Mucosa of stomach (tissue), 1 donor: ENCODE data around the gene TSPAN8.
A peak's percentile ranks its signal among the peaks of the same experiment; 100 is the strongest.
"Not testable (repeated sequence)": the region's sequence is repeated elsewhere in the genome, so short reads cannot be mapped to it uniquely, and the experiment has no call there.

ENCODE experiments used
- H3K27me3 ChIP-seq: one replicate; pipeline ENCODE4 v1.7.0; 2013; ENCODE audit warnings: mild to moderate bottlenecking, low read length; ENCODE audit not compliant: control insufficient read depth, insufficient read depth
- H3K36me3 ChIP-seq: one replicate; pipeline ENCODE4 v1.7.0; 2013; ENCODE audit warnings: low read length; ENCODE audit not compliant: control insufficient read depth, insufficient read depth
- H3K4me1 ChIP-seq: one replicate; pipeline ENCODE4 v1.7.0; 2013; ENCODE audit warnings: mild to moderate bottlenecking, low read length; ENCODE audit not compliant: control insufficient read depth, insufficient read depth
- H3K4me3 ChIP-seq: one replicate; pipeline ENCODE4 v1.7.0; 2013; ENCODE audit warnings: low read length
- H3K9ac ChIP-seq: one replicate; pipeline ENCODE4 v1.7.0; 2013; ENCODE audit warnings: mild to moderate bottlenecking, low read length, moderate library complexity
- H3K9me3 ChIP-seq: one replicate; pipeline ENCODE4 v1.7.0; 2013; ENCODE audit warnings: mild to moderate bottlenecking, low read length, moderate library complexity; ENCODE audit not compliant: control insufficient read depth
- donor health status: Pancreatic carcinoma.

TSPAN8 gene

DNA sequence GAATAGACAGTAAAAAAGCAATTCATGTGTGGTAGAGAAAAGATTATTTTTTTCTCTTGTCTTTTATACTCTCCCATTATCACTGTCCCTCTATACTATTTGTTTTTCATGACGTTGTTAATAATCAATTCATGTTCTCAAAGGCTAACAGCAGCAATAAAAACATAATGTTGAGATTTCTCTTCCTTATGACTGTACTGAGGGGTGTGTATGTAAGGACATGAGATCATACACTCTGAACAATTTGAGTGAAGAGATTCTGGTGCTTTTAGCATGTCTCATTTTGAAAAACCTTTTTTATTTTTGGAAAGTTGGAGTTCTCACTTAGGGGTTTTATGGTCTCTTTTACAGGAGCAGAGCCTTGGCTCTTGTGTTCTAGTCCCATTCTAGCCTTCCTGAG is 3.8 kb upstream of the TSPAN8 start:
- Histone ChIP-seq H3K9me3 (no peaks in the 10 kb centered on the region), H3K9ac (no peak overlapping the region), H3K36me3 (no peaks in the 10 kb centered on the region), H3K27me3 (no peaks in the 10 kb centered on the region), H3K4me1 (peaks cover 58% of the 10 kb centered on the region), H3K4me3 (no peak overlapping the region)

GRCh38 chr12:71160585-71160984 is 2.8 kb upstream of the TSPAN8 start:
- Histone ChIP-seq H3K4me1 (peaks cover 50% of the 10 kb centered on the region), H3K9ac (peak overlapping the region; percentile 14), H3K27me3 (no peaks in the 10 kb centered on the region), H3K4me3 (no peak overlapping the region), H3K9me3 (no peaks in the 10 kb centered on the region), H3K36me3 (no peaks in the 10 kb centered on the region)

- H3K4me1 ChIP-seq = peaks cover 44% of the 10 kb centered on the region
- H3K27me3 ChIP-seq = no peaks in the 10 kb centered on the region
- H3K9ac ChIP-seq = no peak overlapping the region
- no peaks in the 10 kb centered on the region for H3K36me3 ChIP-seq
- no peaks in the 10 kb centered on the region for H3K9me3 ChIP-seq
- H3K4me3 ChIP-seq = no peak overlapping the region
These were observed 2.1 kb upstream of the TSPAN8 start for GRCh38 chr12:71159878-71160277.

GRCh38 chr12:71159264-71159663 is 1.5 kb upstream of the TSPAN8 start:
- Histone ChIP-seq H3K36me3 (no peaks in the 10 kb centered on the region), H3K9ac (no peak overlapping the region), H3K4me3 (no peak overlapping the region), H3K4me1 (peaks cover 38% of the 10 kb centered on the region), H3K27me3 (no peaks in the 10 kb centered on the region), H3K9me3 (no peaks in the 10 kb centered on the region)

- H3K4me1 ChIP-seq = peaks cover 32% of the 10 kb centered on the region
- peak overlapping the region; percentile 84 for H3K9ac ChIP-seq
- H3K4me3 ChIP-seq = peak overlapping the region; percentile 64
These were observed 623 bp upstream of the TSPAN8 start for GRCh38 chr12:71158361-71158882.

GRCh38 chr12:71155225-71155624 is 2.6 kb downstream of the TSPAN8 start:
- no peaks in the 10 kb centered on the region for H3K9me3 ChIP-seq
- H3K36me3 ChIP-seq = no peaks in the 10 kb centered on the region
- peak overlapping the region; percentile 84 for H3K9ac ChIP-seq
- H3K27me3 ChIP-seq = no peaks in the 10 kb centered on the region
- H3K4me1 ChIP-seq = peaks cover 11% of the 10 kb centered on the region
- peak overlapping the region; percentile 35 for H3K4me3 ChIP-seq

More at GRCh38 chr12:71158361-71158882, 623 bp upstream of the TSPAN8 start:
- H3K9me3 ChIP-seq = no peaks in the 10 kb centered on the region
- H3K27me3 ChIP-seq = no peaks in the 10 kb centered on the region
- no peaks in the 10 kb centered on the region for H3K36me3 ChIP-seq

- Histone ChIP-seq H3K4me3 (peak overlapping the region; percentile 9), H3K9ac (no peak overlapping the region), H3K9me3 (no peaks in the 10 kb centered on the region), H3K36me3 (no peaks in the 10 kb centered on the region), H3K27me3 (no peaks in the 10 kb centered on the region), H3K4me1 (no peaks in the 10 kb centered on the region)
These were observed 4.9 kb downstream of the TSPAN8 start for GRCh38 chr12:71152851-71153250.

DNA sequence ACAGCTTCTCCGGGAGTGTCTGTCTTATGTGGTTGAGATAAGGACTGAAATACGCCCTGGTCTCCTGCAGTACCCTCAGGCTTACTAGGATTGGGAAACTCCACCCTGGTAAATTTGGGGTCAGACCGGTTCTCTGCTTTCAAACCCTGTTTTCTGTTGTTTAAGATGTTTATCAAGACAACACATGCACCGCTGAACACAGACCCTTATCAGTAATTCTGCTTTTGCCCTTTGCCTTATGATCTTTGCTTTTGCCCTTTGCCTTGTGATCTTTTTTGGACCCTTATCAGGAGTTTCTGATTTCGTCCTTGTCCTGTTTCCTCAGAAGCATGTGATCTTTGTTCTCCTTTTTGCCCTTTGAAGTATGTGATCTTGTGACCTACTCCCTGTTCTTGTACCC is 7.8 kb downstream of the TSPAN8 start:
- not testable (repeated sequence) for H3K9ac ChIP-seq, H3K4me3 ChIP-seq, H3K27me3 ChIP-seq, H3K4me1 ChIP-seq, H3K9me3 ChIP-seq, H3K36me3 ChIP-seq

GRCh38 chr12:71144682-71145081 is 13.1 kb downstream of the TSPAN8 start:
- peaks cover 26% of the 10 kb centered on the region for H3K4me1 ChIP-seq
- no peaks in the 10 kb centered on the region for H3K27me3 ChIP-seq
- no peak overlapping the region for H3K9ac ChIP-seq
- no peak overlapping the region for H3K4me3 ChIP-seq
- no peaks in the 10 kb centered on the region for H3K9me3 ChIP-seq
- H3K36me3 ChIP-seq = no peaks in the 10 kb centered on the region

DNA sequence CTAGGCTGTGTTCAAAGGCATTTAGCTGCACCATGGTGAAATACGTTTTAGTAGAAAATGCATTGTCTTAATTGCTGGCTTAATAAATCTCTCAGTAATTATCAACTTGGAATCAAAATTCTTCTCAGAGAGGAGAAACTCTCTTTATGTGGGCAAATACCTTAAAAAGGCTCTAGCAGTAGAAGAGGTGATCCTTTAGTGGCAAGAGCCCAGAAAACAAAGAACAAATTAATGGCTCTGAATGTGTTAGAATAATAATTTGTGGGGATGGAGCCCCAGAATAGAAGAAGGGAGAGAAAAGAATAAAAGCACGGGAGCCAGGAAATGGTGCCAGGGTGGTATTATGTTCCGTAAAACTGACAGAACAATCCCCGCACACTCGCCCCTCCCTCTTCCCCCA is 14.8 kb downstream of the TSPAN8 start:
- peaks cover 3% of the 10 kb centered on the region for H3K36me3 ChIP-seq
- no peak overlapping the region for H3K9ac ChIP-seq

DNA sequence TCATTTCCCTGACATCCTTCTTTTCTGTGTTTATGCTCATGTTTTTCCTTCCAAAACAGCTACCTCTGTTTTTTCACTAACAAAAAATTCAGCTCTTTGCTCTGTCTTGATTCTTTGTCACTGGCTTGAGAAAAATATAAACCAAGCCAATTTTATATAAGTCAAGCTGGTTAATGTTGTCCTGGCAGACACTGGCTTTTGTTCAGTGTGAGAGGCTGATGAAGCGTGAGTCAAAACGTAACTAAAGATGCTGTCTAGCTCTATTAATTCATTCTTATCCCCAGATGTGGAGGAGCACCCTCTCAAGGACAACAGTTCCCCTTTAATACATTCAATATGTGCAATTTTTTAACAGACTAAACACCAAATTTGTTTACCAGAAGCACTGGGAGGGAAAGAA is 15.8 kb downstream of the TSPAN8 start:
- Histone ChIP-seq H3K4me1 (peaks cover 34% of the 10 kb centered on the region), H3K27me3 (no peaks in the 10 kb centered on the region), H3K9me3 (no peaks in the 10 kb centered on the region), H3K9ac (no peak overlapping the region), H3K4me3 (no peak overlapping the region), H3K36me3 (peaks cover 4% of the 10 kb centered on the region)

More for the DNA sequence above, 14.8 kb downstream of the TSPAN8 start:
- Histone ChIP-seq H3K4me1 (peaks cover 34% of the 10 kb centered on the region), H3K9me3 (no peaks in the 10 kb centered on the region), H3K27me3 (no peaks in the 10 kb centered on the region), H3K4me3 (no peak overlapping the region)

- no peaks in the 10 kb centered on the region for H3K27me3 ChIP-seq
- peaks cover 34% of the 10 kb centered on the region for H3K4me1 ChIP-seq
- no peaks in the 10 kb centered on the region for H3K9me3 ChIP-seq
- peaks cover 4% of the 10 kb centered on the region for H3K36me3 ChIP-seq
- H3K4me3 ChIP-seq = no peak overlapping the region
- no peak overlapping the region for H3K9ac ChIP-seq
These were observed 16.3 kb downstream of the TSPAN8 start for GRCh38 chr12:71141378-71141926.
